Right lung (tissue), 5 donors: Measurements from ENCODE around the gene OR2C3. TPM values are rescaled to one million over a fixed set of nuclear protein-coding genes. Genes with fewer than 3 reads are reported as not detected.
A peak's percentile ranks its signal among the peaks of the same experiment; 100 is the strongest.
"Not testable (repeated sequence)": the region's sequence is repeated elsewhere in the genome, so short reads cannot be mapped to it uniquely, and the experiment has no call there.

ENCODE experiments used
- DNase-seq, 2 donors: peaks; one replicate each; pipeline ENCODE4 v3.0.0-alpha.2; 2013
- polyA plus RNA-seq, 5 donors: library from polyadenylated mRNA; unstranded; fragments of 120-200 nt; gene quantifications; one replicate each; pipeline versions ENCODE4 v1.2.1 to v1.2.3, GENCODE V29; 2013; ENCODE audit warnings: inconsistent platforms in 1 of 5, low replicate concordance in 1 of 5; ENCODE audit not compliant: insufficient read length in 5 of 5, insufficient read depth in 1 of 5

The OR2C3 gene
- polyA plus RNA-seq, 5 donors = 0.01 to 0.08 (median 0.06) TPM; not detected in 1

DNA sequence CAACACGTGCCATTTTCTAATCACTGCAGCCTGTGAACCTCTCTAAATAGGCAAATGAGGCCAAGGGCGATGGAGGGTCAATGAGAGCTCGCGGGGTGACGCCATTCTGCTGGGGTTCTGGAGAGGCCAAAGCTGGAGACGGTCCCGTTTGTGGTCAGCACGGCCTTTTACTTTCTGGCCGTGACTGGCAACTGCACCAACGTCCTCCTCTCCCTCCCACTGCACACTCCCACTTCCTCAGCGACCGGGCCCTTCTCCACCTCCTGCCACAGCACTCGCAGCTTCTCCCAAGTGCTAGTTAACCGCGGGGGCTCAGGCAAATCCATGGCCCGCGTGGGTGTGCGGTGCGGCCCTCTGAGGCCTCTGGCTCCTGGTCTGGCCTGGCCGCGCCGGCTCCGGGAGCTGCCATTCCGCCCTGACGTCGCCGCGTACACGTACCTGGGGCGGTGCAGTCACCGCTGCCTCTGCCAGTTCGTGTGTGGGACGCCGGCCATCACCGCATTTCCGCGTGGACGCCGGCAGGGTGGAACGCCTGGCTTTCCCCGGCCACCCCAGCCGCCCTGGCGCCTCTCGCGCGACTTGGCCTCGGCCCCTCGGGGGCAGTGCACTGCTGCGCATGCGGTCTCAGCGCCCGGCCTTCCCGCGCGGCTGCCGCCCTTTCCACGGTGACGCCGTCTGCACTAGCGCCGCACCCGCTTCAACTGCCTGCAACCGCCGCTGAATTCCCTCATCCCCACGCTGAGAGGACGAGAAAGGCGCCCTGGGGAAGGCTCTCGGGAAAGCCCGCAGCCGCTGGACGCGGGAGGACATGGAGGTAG, 18.2 kb downstream of the OR2C3 start:
- no peak for DNase-seq

DNA sequence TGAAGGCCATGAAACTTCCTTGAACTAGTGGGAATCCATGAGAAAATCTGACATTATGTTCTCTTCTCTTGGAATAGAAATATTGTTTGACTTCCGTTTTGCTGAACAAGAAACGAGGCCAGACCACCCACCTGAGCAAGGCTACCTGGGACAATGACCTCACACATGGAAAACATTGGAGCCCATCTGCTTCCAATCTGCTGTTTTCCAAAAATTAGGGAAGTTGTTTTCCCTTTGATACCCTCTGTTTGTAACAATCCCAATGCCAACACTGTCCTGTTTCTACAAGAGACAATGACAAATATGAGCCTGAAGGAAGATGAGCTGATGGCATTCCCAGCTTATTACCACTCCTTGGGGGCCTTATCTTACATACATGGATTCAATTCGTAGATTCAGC, 29.4 kb downstream of the OR2C3 start:
- DNase-seq = no peak

GRCh38 chr1:247500865-247501264, 35.4 kb downstream of the OR2C3 start:
- no peak for DNase-seq

- DNase-seq = no peak
Observed at GRCh38 chr1:247496581-247497285, 39.5 kb downstream of the OR2C3 start.

DNA sequence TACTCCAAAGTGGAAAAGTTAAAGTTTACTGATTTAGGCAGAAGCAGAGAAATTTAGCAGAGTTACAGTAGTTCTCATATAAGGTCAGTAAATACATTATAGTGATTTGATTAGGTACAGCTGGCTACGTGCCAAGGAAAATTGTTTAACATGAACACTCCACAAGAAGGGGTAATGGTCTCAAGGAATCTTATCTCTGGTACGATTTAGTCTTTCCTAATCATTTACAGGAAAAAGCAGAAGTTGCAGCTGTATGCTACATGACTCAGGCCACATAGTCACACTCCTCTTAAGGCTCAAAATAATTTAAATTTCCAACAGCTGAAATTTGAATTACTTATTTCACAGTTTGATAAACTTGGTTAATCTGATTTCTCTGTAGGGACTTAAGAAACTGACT, 41.5 kb downstream of the OR2C3 start:
- no peak for DNase-seq

DNA sequence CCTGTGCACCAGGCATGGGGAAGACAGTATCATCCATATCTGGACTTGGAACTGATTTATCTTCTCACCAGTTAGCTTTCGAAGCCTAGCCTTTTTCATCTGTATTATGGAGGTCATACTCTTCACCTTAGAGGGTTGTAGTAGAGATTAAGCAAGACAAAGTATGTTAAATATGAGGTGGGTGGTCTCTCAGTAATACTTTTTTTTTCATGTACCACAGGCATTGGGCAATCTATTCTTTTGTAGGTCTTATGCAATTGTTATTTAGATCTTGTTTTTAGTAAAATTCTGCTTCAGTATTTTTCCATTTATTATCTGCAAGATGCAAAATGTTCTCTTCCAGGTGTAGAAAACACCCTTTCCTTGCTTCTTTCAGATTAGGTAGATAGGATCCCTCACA, 43.1 kb downstream of the OR2C3 start:
- DNase-seq = no peak

DNA sequence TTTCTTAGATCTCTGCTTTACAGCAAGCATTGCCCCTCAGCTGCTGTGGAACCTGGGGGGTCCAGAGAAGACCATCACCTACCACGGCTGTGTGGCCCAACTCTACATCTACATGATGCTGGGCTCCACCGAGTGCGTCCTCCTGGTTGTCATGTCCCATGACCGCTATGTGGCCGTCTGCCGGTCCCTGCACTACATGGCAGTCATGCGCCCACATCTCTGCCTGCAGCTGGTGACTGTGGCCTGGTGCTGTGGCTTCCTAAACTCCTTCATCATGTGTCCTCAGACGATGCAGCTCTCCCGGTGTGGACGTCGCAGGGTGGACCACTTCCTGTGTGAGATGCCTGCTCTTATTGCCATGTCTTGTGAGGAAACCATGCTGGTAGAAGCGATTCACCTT, 44.9 kb downstream of the OR2C3 start:
- no peak for DNase-seq

DNA sequence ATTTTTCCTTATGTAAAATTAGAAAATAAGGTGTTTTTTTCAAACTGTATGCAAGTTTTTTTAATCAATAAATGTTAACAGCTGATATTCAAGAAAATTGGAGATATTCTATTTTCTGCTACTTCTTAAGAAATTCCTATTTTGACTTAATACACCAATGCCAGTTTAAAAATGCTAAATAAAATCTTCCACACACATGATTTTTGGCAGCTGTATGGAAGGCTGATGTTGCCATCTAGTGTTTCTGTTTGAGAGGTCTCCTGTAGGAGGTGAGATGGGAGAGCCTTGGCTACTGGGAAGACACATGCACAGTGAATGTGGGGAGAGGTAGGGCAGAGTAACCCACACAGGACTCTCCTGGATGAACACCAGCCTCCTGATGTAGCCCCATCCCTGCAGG, 49.2 kb downstream of the OR2C3 start:
- DNase-seq = peak in 1 of 2 donors; percentile 13

GRCh38 chr1:247482747-247483146, 53.5 kb downstream of the OR2C3 start:
- no peak for DNase-seq

DNA sequence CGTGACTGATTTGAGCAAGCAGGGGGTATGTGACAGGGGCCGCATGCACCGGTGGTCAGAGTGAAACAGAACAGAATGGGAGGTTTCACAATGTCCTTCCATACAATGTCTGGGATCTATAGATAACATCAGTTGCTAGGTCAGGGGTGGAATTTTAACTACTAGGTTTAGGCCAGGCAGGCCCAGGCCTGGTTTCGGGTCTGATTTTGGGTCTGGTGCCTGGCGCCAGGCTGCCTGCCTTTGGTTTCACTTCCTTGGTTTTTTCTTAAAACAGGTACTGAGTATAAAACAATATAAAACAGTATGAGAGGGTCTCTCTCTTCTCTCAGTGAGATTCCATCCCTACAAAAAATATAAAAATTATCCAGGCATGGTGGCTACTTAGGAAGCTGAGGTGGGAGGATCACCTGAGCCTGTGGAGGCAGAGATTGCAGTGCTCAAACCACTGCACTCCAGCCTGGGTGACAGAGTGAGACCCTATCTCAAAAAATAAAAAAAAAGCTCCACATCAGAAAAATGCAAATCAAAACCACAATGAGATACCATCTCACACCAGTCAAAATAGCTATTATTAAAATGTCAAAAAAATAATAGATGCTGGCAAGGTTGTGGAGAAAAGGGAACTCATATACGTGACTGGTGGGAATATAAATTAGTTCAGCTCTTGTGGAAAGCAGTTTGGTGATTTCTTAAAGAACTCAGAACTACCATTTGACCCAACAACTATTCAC, 59.7 kb downstream of the OR2C3 start:
- not testable (repeated sequence) for DNase-seq

DNA sequence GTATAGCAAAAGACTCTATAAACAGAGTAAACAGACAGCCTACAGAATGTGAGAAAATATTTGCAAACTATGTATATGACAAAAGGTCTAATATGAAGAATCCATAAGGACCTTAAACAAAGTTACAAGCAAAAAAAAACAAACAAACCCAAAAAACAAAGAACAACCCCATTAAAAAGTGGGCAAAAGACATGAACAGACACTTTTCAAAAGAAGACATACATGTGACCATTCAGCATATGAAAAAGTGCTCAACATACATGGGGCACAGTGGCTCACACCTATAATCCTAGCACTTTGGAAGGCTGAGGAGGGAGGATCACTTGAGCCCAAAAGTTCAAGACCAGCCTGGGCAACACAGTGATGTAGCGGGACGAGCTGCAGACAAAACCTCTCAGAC, 60.4 kb downstream of the OR2C3 start:
- no peak for DNase-seq

Other genes with a start within 250 kb of the OR2C3 start
- gene ZNF496, start 204.6 kb downstream of the OR2C3 start, polyA plus RNA-seq = 10 to 100 TPM; 28.5 to 40.5 (median 37.4) TPM
- gene NLRP3, start 120.3 kb downstream of the OR2C3 start, polyA plus RNA-seq = 1 to 10 TPM; 1.1 to 1.2 (median 1.2) TPM
- under 1 TPM; 0.03 to 0.10 (median 0.04) TPM for gene OR2B11, start 78.3 kb downstream of the OR2C3 start, polyA plus RNA-seq
- gene GCSAML, start 12.7 kb upstream of the OR2C3 start, polyA plus RNA-seq = under 1 TPM; 0.09 to 0.81 (median 0.27) TPM
- not detected for gene OR2G2, start 51.9 kb upstream of the OR2C3 start, polyA plus RNA-seq
- not detected for gene OR2G3, start 69.1 kb upstream of the OR2C3 start, polyA plus RNA-seq
- not detected for gene OR13G1, start 143.3 kb upstream of the OR2C3 start, polyA plus RNA-seq
- not detected for gene OR6F1, start 180.2 kb upstream of the OR2C3 start, polyA plus RNA-seq
- gene OR14K1, start 202.2 kb upstream of the OR2C3 start, polyA plus RNA-seq = not detected
- gene OR14A2, start 211.7 kb upstream of the OR2C3 start, polyA plus RNA-seq = not detected
- not detected for gene OR1C1, start 224.1 kb upstream of the OR2C3 start, polyA plus RNA-seq